Kidney (tissue), 14 donors: ENCODE data around the gene BTBD9. TPM values are rescaled to one million over a fixed set of nuclear protein-coding genes. Genes with fewer than 3 reads are reported as not detected.

ENCODE experiments used
- DNase-seq, 5 donors: peaks; one replicate each; pipeline ENCODE4 v3.0.0-alpha.2; 2013 to 2020
- FAIRE-seq: peaks from 2 replicates; lab custom pipeline; 2012; peaks lifted over from hg19 to GRCh38; lab: Jason Lieb, UNC
- H3K27ac ChIP-seq, 2 donors: one replicate each; pipeline ENCODE4 v1.7.0; 2013; ENCODE audit warnings: low read depth in 2 of 2, low read length in 2 of 2, inconsistent platforms in 1 of 2
- H3K27me3 ChIP-seq: one replicate; pipeline ENCODE4 v1.7.1; 2013; ENCODE audit warnings: low read length, inconsistent platforms; ENCODE audit not compliant: control insufficient read depth, insufficient read depth
- H3K36me3 ChIP-seq, 3 donors: one replicate each; pipeline versions ENCODE4 v1.7.0 to v1.7.1; 2013; ENCODE audit warnings: low read length in 3 of 3, control low read depth in 1 of 3, inconsistent platforms in 1 of 3; ENCODE audit not compliant: insufficient read depth in 3 of 3, control insufficient read depth in 2 of 3
- H3K4me1 ChIP-seq, 3 donors: one replicate each; pipeline versions ENCODE4 v1.7.0 to v1.7.1; 2013; ENCODE audit warnings: low read length in 3 of 3, inconsistent platforms in 1 of 3, low read depth in 1 of 3; ENCODE audit not compliant: control insufficient read depth in 2 of 3, insufficient read depth in 2 of 3
- H3K4me3 ChIP-seq, 3 donors: one replicate each; pipeline versions ENCODE4 v1.7.0 to v1.8.1; 2013; ENCODE audit warnings: low read length in 3 of 3, control low read depth in 1 of 3, inconsistent platforms in 1 of 3
- H3K9ac ChIP-seq, 3 donors: one replicate each; pipeline versions ENCODE4 v1.7.0 to v1.7.1; 2013; ENCODE audit warnings: low read length in 3 of 3, control low read depth in 1 of 3, inconsistent platforms in 1 of 3
- H3K9me3 ChIP-seq, 3 donors: one replicate each; pipeline versions ENCODE4 v1.7.0 to v1.7.1; 2013; ENCODE audit warnings: low read length in 3 of 3, control low read depth in 1 of 3, inconsistent platforms in 1 of 3; ENCODE audit not compliant: control insufficient read depth in 2 of 3, insufficient read depth in 1 of 3
- CTCF ChIP-seq: IDR thresholded peaks from 3 replicates; pipeline ENCODE4 v1.5.1; 2012; ENCODE audit warnings: mild to moderate bottlenecking, moderate library complexity, borderline replicate concordance; ENCODE audit not compliant: insufficient read depth; ENCODE audit errors: extremely low read depth
- intact Hi-C: fragments of 100-400 bp; cut with DNase I; formaldehyde crosslinking; loops from one replicate; pipeline ENCODE4 v1.11.1; 2022
- polyA plus RNA-seq: library from polyadenylated mRNA; stranded (reverse); fragments of 350-450 nt; fragmentation: Illumina TruSeq; extraction: RNeasy Lipid Tissue Mini Kit (QIAGEN cat#74804); gene quantifications from one replicate; pipeline ENCODE4 v1.2.3, GENCODE V29; 2014; ENCODE audit warnings: low read depth, low replicate concordance; ENCODE audit not compliant: insufficient read depth
- total RNA-seq: library from RNA; stranded (reverse); fragmentation: NEBNext Ultra II Directional; extraction: Animal tissue kit (Norgen Biotek cat#: 25700); gene quantifications from one replicate; pipeline ENCODE4 v1.2.1, GENCODE V29; 2021
- donor health status: control.
- donor health status: control.
- donor health status: control.
- donor health status: control.
- donor health status: control.
- donor health status: DM: yes; HTN: yes; CAD: no.
- donor health status: Normal renal cell carcinoma (clear cell type).

The BTBD9 gene
- total and polyA plus RNA-seq, 2 donors from 2014 or later = 4.2 to 29.9 TPM

- Histone ChIP-seq H3K4me1 (peaks cover 0 to 9% (median 0%) of the 10 kb centered on the region in 3 donors), H3K4me3 (no peak overlapping the region), H3K27me3 (no peaks in the 10 kb centered on the region), H3K27ac (no peak overlapping the region), H3K9me3 (no peaks in the 10 kb centered on the region), H3K9ac (no peak overlapping the region), H3K36me3 (no peaks in the 10 kb centered on the region)
- intact Hi-C loops = no loop called here
- DNase-seq (no peak), FAIRE-seq (no peak)
- TF ChIP-seq CTCF = no peak
Measured at GRCh38 chr6:38160831-38161230, 478.9 kb downstream of the BTBD9 start.

- Histone ChIP-seq H3K9me3 (no peaks in the 10 kb centered on the region), H3K4me1 (peaks cover 0 to 9% (median 0%) of the 10 kb centered on the region in 3 donors), H3K27me3 (no peaks in the 10 kb centered on the region), H3K27ac (no peak overlapping the region), H3K9ac (no peak overlapping the region), H3K4me3 (no peak overlapping the region), H3K36me3 (no peaks in the 10 kb centered on the region)
- DNase-seq = no peak
- intact Hi-C loops = no loop called here
- no peak for FAIRE-seq
- no peak for TF ChIP-seq CTCF
Measured at GRCh38 chr6:38159596-38159995, 480.1 kb downstream of the BTBD9 start.

GRCh38 chr6:38158762-38159350, 480.9 kb downstream of the BTBD9 start:
- no peak for TF ChIP-seq CTCF
- intact Hi-C loops = no loop called here
- no peak for DNase-seq

GRCh38 chr6:38157905-38158304, 481.8 kb downstream of the BTBD9 start:
- Histone ChIP-seq H3K36me3 (peaks cover 0 to 3% (median 0%) of the 10 kb centered on the region in 3 donors), H3K9ac (no peak overlapping the region), H3K27me3 (no peaks in the 10 kb centered on the region)

More at GRCh38 chr6:38158762-38159350, 480.9 kb downstream of the BTBD9 start:
- no peak overlapping the region for H3K4me3 ChIP-seq
- peaks cover 0 to 4% (median 0%) of the 10 kb centered on the region in 3 donors for H3K4me1 ChIP-seq
- FAIRE-seq = no peak
- no peaks in the 10 kb centered on the region for H3K9me3 ChIP-seq
- H3K36me3 ChIP-seq = peaks cover 0 to 2% (median 0%) of the 10 kb centered on the region in 3 donors
- no peaks in the 10 kb centered on the region for H3K27me3 ChIP-seq
- no peak overlapping the region for H3K27ac ChIP-seq
- H3K9ac ChIP-seq = no peak overlapping the region

More at GRCh38 chr6:38157905-38158304, 481.8 kb downstream of the BTBD9 start:
- no peaks in the 10 kb centered on the region for H3K9me3 ChIP-seq
- intact Hi-C loops = no loop called here
- FAIRE-seq (no peak), DNase-seq (no peak)
- no peak overlapping the region for H3K4me3 ChIP-seq
- no peak for TF ChIP-seq CTCF
- H3K4me1 ChIP-seq = no peaks in the 10 kb centered on the region
- no peak overlapping the region for H3K27ac ChIP-seq
